ENCODE data around the gene IFNK.

DNA sequence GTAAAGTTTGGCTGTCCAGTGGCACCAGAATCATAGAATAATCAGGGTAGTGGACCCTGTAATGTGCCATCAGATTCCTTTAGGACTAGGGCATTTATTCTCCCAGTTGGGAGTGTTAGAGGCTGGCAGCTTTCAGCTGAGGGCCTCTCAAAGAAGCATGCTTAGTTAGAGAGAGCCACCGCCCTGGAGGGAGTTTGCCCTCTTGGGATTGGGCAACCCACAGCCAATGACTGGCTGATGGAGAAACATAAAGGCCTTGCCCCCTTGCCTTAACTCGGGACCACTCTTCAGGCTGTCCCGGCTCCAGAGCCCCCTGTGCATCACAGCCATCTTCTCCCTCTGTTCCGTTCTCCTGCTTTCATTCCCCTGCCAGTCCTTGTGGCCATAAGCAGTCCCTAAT is 20.5 kb upstream of the IFNK start:
- no peak for TF ChIP-seq CTCF (IDR thresholded peaks at IDR 0.05)
- TF ChIP-seq POLR2AphosphoS5 (IDR thresholded peaks at IDR 0.05) = no peak
- no peak for TF ChIP-seq POLR2A (IDR thresholded peaks at IDR 0.05)
- no peak for TF ChIP-seq EP300 (IDR thresholded peaks at IDR 0.05)

All from gastroesophageal sphincter (tissue), 3 donors.